H9 (cell line): ENCODE results near the gene TMEM63B. TPM values are rescaled to one million over a fixed set of nuclear protein-coding genes. Genes with fewer than 3 reads are reported as not detected.

ENCODE experiments used
- DNase-seq: peaks from one replicate; pipeline ENCODE4 v3.0.0-alpha.2; 2017
- H2AFZ ChIP-seq: one replicate; pipeline ENCODE4 v1.6.1; 2013; ENCODE audit warnings: mild to moderate bottlenecking, low read length, control low read depth, moderate library complexity
- H2AK5ac ChIP-seq: 2 replicates; pipeline ENCODE4 v1.6.1; 2013; ENCODE audit warnings: low read length, control low read depth, mixed read lengths; ENCODE audit not compliant: insufficient read length
- H2BK120ac ChIP-seq: one replicate; pipeline ENCODE4 v1.6.1; 2013; ENCODE audit warnings: low read depth, mild to moderate bottlenecking, low read length, control low read depth, inconsistent platforms; ENCODE audit not compliant: poor library complexity, severe bottlenecking
- H2BK12ac ChIP-seq: 2 replicates; pipeline ENCODE4 v1.6.1; 2013; ENCODE audit warnings: low read length, control low read depth, mixed read lengths, low read depth; ENCODE audit not compliant: insufficient read length
- H2BK15ac ChIP-seq: 2 replicates; pipeline ENCODE4 v1.6.1; 2013; ENCODE audit warnings: low read depth, low read length, control low read depth
- H2BK20ac ChIP-seq: one replicate; pipeline ENCODE4 v1.6.1; 2013; ENCODE audit warnings: low read depth, mild to moderate bottlenecking, low read length, control low read depth, inconsistent platforms; ENCODE audit not compliant: poor library complexity, severe bottlenecking
- H2BK5ac ChIP-seq: 2 replicates; pipeline ENCODE4 v1.6.1; 2013; ENCODE audit warnings: low read length, control low read depth, mixed read lengths; ENCODE audit not compliant: insufficient read length
- H3K14ac ChIP-seq: 2 replicates; pipeline ENCODE4 v1.6.1; 2013; ENCODE audit warnings: low read length, control low read depth; ENCODE audit not compliant: insufficient read depth
- H3K18ac ChIP-seq: 2 replicates; pipeline ENCODE4 v1.6.1; 2013; ENCODE audit warnings: low read depth, mild to moderate bottlenecking, mixed read lengths, low read length, control low read depth; ENCODE audit not compliant: insufficient read length
- H3K23ac ChIP-seq: 2 replicates; pipeline ENCODE4 v1.6.1; 2013; ENCODE audit warnings: low read length, control low read depth, mixed read lengths, low read depth; ENCODE audit not compliant: insufficient read length
- H3K23me2 ChIP-seq: 2 replicates; pipeline ENCODE4 v1.6.1; 2013; ENCODE audit warnings: low read depth, mild to moderate bottlenecking, mixed read lengths, low read length, control low read depth; ENCODE audit not compliant: insufficient read length, poor library complexity, severe bottlenecking
- H3K27ac ChIP-seq: 2 replicates; pipeline ENCODE4 v1.5.1; 2013; ENCODE audit warnings: low read length, control low read depth, mixed read lengths, low read depth; ENCODE audit not compliant: insufficient read length
- H3K27me3 ChIP-seq: 2 replicates; pipeline ENCODE4 v1.6.1; 2013; ENCODE audit warnings: low read length, control low read depth, inconsistent platforms; ENCODE audit not compliant: insufficient read depth
- H3K4ac ChIP-seq: 2 replicates; pipeline ENCODE4 v1.6.1; 2013; ENCODE audit warnings: low read depth, mild to moderate bottlenecking, control low read depth, inconsistent platforms, low read length, moderate library complexity
- H3K4me1 ChIP-seq: 2 replicates; pipeline ENCODE4 v1.6.1; 2013; ENCODE audit warnings: low read length, control low read depth, inconsistent platforms; ENCODE audit not compliant: insufficient read depth
- H3K4me2 ChIP-seq: 2 replicates; pipeline ENCODE4 v1.6.1; 2013; ENCODE audit warnings: low read length, control low read depth, mixed read lengths; ENCODE audit not compliant: insufficient read length, insufficient read depth
- H3K56ac ChIP-seq: 2 replicates; pipeline ENCODE4 v1.6.1; 2013; ENCODE audit warnings: low read depth, mild to moderate bottlenecking, mixed read lengths, low read length, control low read depth; ENCODE audit not compliant: insufficient read length
- H3K79me1 ChIP-seq: 2 replicates; pipeline ENCODE4 v1.6.1; 2013; ENCODE audit warnings: low read depth, mild to moderate bottlenecking, moderate library complexity, low read length, control low read depth, inconsistent platforms; ENCODE audit not compliant: insufficient read depth, poor library complexity, severe bottlenecking
- H3K79me2 ChIP-seq: 2 replicates; pipeline ENCODE4 v1.6.1; 2013; ENCODE audit warnings: low read length, control low read depth, inconsistent platforms; ENCODE audit not compliant: insufficient read depth
- H3K9ac ChIP-seq: 2 replicates; pipeline ENCODE4 v1.6.1; 2013; ENCODE audit warnings: low read length, control low read depth, mixed read lengths; ENCODE audit not compliant: insufficient read length; ENCODE audit errors: extremely low read depth
- H3K9me3 ChIP-seq: one replicate; pipeline ENCODE4 v1.6.1; 2013; ENCODE audit warnings: low read depth, low read length, inconsistent platforms; ENCODE audit not compliant: control insufficient read depth
- H3T11ph ChIP-seq: one replicate; pipeline ENCODE4 v1.6.1; 2013; ENCODE audit warnings: mild to moderate bottlenecking, low read length, control low read depth, inconsistent platforms
- H4K20me1 ChIP-seq: one replicate; pipeline ENCODE4 v1.6.1; 2013; ENCODE audit not compliant: control insufficient read depth, insufficient read length, insufficient read depth
- H4K5ac ChIP-seq: 2 replicates; pipeline ENCODE4 v1.6.1; 2013; ENCODE audit warnings: low read depth, mild to moderate bottlenecking, mixed read lengths, low read length, control low read depth; ENCODE audit not compliant: insufficient read length
- H4K8ac ChIP-seq: replicated peaks from 2 replicates; pipeline ENCODE4 v1.6.1; 2013; ENCODE audit warnings: low read length, control low read depth, mixed read lengths, low read depth; ENCODE audit not compliant: insufficient read length
- H4K91ac ChIP-seq: 2 replicates; pipeline ENCODE4 v1.6.1; 2013; ENCODE audit warnings: low read depth, mild to moderate bottlenecking, moderate library complexity, mixed read lengths, low read length, control low read depth; ENCODE audit not compliant: insufficient read length
- H3K27ac Mint-ChIP-seq, 3 experiments: 2 replicates in 2 of 3; 3 replicates in 1 of 3; pipeline ENCODE4 v1.8.0; 2020 to 2021; ENCODE audit warnings: mixed read lengths in 3 of 3, mild to moderate bottlenecking in 1 of 3, moderate library complexity in 1 of 3
- H3K27me3 Mint-ChIP-seq: 2 replicates; pipeline ENCODE4 v1.8.0; 2021; ENCODE audit warnings: low read depth, mild to moderate bottlenecking, moderate library complexity, mixed read lengths
- H3K36me3 Mint-ChIP-seq, 3 experiments: 2 replicates in 2 of 3; 3 replicates in 1 of 3; pipeline ENCODE4 v1.8.0; 2020 to 2021; ENCODE audit warnings: low read depth in 3 of 3, mixed read lengths in 3 of 3; ENCODE audit not compliant: insufficient read depth in 1 of 3
- H3K4me1 Mint-ChIP-seq, 2 experiments: 2 replicates each; pipeline ENCODE4 v1.8.0; 2020; ENCODE audit warnings: mixed read lengths in 2 of 2
- H3K4me3 Mint-ChIP-seq, 2 experiments: 2 replicates in 1 of 2; 3 replicates in 1 of 2; pipeline ENCODE4 v1.8.0; 2020 to 2021; ENCODE audit warnings: mild to moderate bottlenecking in 2 of 2, mixed read lengths in 2 of 2, moderate library complexity in 1 of 2
- H3K9me3 Mint-ChIP-seq, 2 experiments: 2 replicates in 1 of 2; 3 replicates in 1 of 2; pipeline ENCODE4 v1.8.0; 2020; ENCODE audit warnings: mild to moderate bottlenecking in 2 of 2, mixed read lengths in 2 of 2, moderate library complexity in 1 of 2
- CTCF ChIP-seq: fragments of 200-600 bp; sonication (generic); conservative IDR thresholded peaks from 3 replicates; pipeline ENCODE4 v1.8.0; 2021; ENCODE audit warnings: antibody characterized with exemption, mild to moderate bottlenecking
- WGBS: extraction: QIAGEN DNeasy Blood & Tissue Kit; methylation state at CpG from one replicate; pipeline ENCODE4 v1.1.7; 2013; ENCODE audit warnings: missing lambda C conversion rate, low lambda C conversion rate, mixed read lengths; ENCODE audit not compliant: insufficient read length; ENCODE audit errors: extremely low coverage; 5-methylcytosine and 5-hydroxymethylcytosine counted together
- total RNA-seq: library from RNA; stranded (reverse); gene quantifications from 2 replicates; pipeline ENCODE4 v1.2.1, GENCODE V29; 2021

The TMEM63B gene
- total RNA-seq, 1 experiment from 2014 or later: 56.3 TPM

DNA sequence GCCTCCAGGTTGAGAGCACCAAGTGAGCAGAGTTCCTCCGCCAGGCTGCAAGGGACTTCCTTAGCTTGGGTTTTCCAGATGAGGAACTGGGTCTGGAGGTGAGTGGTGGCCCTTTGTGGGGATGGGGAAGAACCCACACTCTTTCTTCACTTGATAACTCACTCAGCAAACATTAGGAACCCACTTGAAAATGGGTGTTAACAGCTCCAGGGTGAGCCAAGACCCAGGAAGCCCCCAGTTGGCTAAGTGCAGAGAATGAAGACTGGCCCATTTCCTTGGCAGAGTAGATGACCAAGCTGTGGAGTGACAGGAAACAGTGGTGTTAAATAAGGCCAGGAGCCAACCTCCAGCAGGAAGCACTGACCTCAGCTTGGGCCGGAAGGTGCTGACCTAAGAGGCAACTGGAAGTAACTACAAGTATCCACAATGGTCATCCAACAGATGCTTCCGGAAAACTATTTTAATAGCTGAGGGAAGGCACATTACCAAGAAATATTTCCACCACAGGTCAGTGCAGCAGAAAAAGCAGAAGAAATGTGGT lies 22.8 kb upstream of the TMEM63B start:
- peak overlapping the region in 1 of 3 experiments; percentile 78; a peak in 1 of 7 replicates for H3K27ac Mint-ChIP-seq
- H3K4me1 Mint-ChIP-seq: peaks cover 17 to 21% of the 10 kb centered on the region in 2 experiments
- no peak overlapping the region for H3K4me3 Mint-ChIP-seq

More for the DNA sequence above, 22.8 kb upstream of the TMEM63B start:
- no peak overlapping the region for H3K56ac ChIP-seq
- H3K9me3 Mint-ChIP-seq: no peaks in the 10 kb centered on the region
- no peaks in the 10 kb centered on the region for H3K27me3 ChIP-seq
- no peak overlapping the region for H2BK12ac ChIP-seq
- H3K27ac ChIP-seq: no peak overlapping the region
- no peak overlapping the region for H2BK20ac ChIP-seq
- no peaks in the 10 kb centered on the region for H3K4me1 ChIP-seq
- no peaks in the 10 kb centered on the region for H3K23me2 ChIP-seq
- no peak overlapping the region for H3K23ac ChIP-seq
- H3T11ph ChIP-seq: no peak overlapping the region
- no peak overlapping the region for H3K14ac ChIP-seq
- no CpG with 5 or more reads among the region's 3 CpGs for WGBS
- H3K36me3 Mint-ChIP-seq: peaks cover 24 to 67% (median 65%) of the 10 kb centered on the region in 3 experiments; a peak in 6 of 7 replicates
- no peaks in the 10 kb centered on the region for H3K27me3 Mint-ChIP-seq
- no peak for DNase-seq
- no peak for TF ChIP-seq CTCF
- H4K20me1 ChIP-seq: no peaks in the 10 kb centered on the region
- H2BK5ac ChIP-seq: no peak overlapping the region
- no peak overlapping the region for H2AFZ ChIP-seq
- peaks cover 11% of the 10 kb centered on the region for H3K79me1 ChIP-seq
- H2BK15ac ChIP-seq: no peak overlapping the region
- no peak overlapping the region for H3K9ac ChIP-seq
- H4K8ac ChIP-seq: no peak overlapping the region
- no peaks in the 10 kb centered on the region for H3K9me3 ChIP-seq
- H3K4ac ChIP-seq: no peak overlapping the region
- H4K5ac ChIP-seq: no peak overlapping the region
- 0 out of 2 replicates have a peak, but pooled peaks cover 1% of the 10 kb centered on the region for H3K79me2 ChIP-seq
- H3K18ac ChIP-seq: no peak overlapping the region
- H2AK5ac ChIP-seq: no peak overlapping the region
- H4K91ac ChIP-seq: no peak overlapping the region
- H3K4me2 ChIP-seq: no peak overlapping the region
- no peak overlapping the region for H2BK120ac ChIP-seq
